HL-60 (cell line): ENCODE data around the gene AKAP6.

Experiments used
- DNase-seq, 2 experiments: peaks; one replicate each; pipeline ENCODE4 v3.0.0-alpha.2; 2010 to 2020; ENCODE audit warnings: low read depth in 1 of 2, low spot score in 1 of 2
- H3K27ac ChIP-seq: fragments of 250-450 bp; sonication (Bioruptor Pico); replicated peaks from 2 replicates; pipeline ENCODE4 v1.5.1; 2020; ENCODE audit warnings: mild to moderate bottlenecking, moderate library complexity
- H3K27me3 ChIP-seq: fragments of 250-450 bp; sonication (Bioruptor Pico); 2 replicates; pipeline ENCODE4 v1.5.1; 2021; ENCODE audit warnings: mild to moderate bottlenecking, moderate library complexity; ENCODE audit not compliant: insufficient read depth, poor library complexity, severe bottlenecking
- H3K4me3 ChIP-seq: replicated peaks from 2 replicates; pipeline ENCODE4 v1.5.1; 2011; ENCODE audit warnings: mild to moderate bottlenecking, control low read depth, low read length; ENCODE audit not compliant: insufficient read depth
- GABPA ChIP-seq: IDR thresholded peaks from 2 replicates; pipeline ENCODE4 v1.6.1; 2012; ENCODE audit warnings: low read depth
- POLR2AphosphoS5 ChIP-seq: IDR thresholded peaks from 2 replicates; pipeline ENCODE4 v1.6.1; 2012; ENCODE audit warnings: low read depth
- SPI1 ChIP-seq: IDR thresholded peaks from 2 replicates; pipeline ENCODE4 v1.6.1; 2012; ENCODE audit warnings: low read depth, mild to moderate bottlenecking, borderline replicate concordance
- TF ChIP-seq, protein P1 (sequence below): IDR thresholded peaks from one replicate; pipeline ENCODE4 v1.5.1; 2011; ENCODE audit warnings: low read length, control low read depth, inconsistent platforms; ENCODE audit not compliant: insufficient read depth
- TF ChIP-seq, protein P2 (sequence below): IDR thresholded peaks from 2 replicates; pipeline ENCODE4 v1.6.1; 2012; ENCODE audit warnings: low read depth; ENCODE audit not compliant: insufficient replicate concordance

Gene AKAP6

DNA sequence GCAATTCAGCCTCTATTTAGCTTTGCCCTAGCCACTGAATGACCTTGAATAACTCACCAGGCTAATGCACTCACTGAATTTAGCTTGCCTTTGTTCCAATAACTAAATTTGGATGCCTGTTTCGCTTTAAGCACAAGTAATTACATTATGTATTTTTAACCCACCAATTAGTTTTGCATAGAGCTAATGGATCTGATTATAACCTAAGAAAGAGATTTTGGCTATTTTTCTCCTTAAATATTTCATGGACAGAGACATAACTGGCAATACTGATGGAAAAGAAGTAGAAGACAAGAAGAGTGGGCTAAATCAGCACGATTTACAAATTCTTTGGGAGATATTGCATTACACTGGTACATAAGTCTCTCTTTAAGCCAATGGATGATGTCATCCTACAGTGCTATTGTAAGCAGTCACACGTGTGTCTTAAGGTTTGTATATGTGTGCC, 85.7 kb downstream of the AKAP6 start:
- H3K4me3 ChIP-seq: no peak overlapping the region
- no peak for DNase-seq
- H3K27me3 ChIP-seq: no peaks in the 10 kb centered on the region
- TF ChIP-seq, protein P1, sequence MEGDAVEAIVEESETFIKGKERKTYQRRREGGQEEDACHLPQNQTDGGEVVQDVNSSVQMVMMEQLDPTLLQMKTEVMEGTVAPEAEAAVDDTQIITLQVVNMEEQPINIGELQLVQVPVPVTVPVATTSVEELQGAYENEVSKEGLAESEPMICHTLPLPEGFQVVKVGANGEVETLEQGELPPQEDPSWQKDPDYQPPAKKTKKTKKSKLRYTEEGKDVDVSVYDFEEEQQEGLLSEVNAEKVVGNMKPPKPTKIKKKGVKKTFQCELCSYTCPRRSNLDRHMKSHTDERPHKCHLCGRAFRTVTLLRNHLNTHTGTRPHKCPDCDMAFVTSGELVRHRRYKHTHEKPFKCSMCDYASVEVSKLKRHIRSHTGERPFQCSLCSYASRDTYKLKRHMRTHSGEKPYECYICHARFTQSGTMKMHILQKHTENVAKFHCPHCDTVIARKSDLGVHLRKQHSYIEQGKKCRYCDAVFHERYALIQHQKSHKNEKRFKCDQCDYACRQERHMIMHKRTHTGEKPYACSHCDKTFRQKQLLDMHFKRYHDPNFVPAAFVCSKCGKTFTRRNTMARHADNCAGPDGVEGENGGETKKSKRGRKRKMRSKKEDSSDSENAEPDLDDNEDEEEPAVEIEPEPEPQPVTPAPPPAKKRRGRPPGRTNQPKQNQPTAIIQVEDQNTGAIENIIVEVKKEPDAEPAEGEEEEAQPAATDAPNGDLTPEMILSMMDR: no peak
- TF ChIP-seq GABPA (no peak), SPI1 (no peak), POLR2AphosphoS5 (no peak)
- TF ChIP-seq, protein P2, sequence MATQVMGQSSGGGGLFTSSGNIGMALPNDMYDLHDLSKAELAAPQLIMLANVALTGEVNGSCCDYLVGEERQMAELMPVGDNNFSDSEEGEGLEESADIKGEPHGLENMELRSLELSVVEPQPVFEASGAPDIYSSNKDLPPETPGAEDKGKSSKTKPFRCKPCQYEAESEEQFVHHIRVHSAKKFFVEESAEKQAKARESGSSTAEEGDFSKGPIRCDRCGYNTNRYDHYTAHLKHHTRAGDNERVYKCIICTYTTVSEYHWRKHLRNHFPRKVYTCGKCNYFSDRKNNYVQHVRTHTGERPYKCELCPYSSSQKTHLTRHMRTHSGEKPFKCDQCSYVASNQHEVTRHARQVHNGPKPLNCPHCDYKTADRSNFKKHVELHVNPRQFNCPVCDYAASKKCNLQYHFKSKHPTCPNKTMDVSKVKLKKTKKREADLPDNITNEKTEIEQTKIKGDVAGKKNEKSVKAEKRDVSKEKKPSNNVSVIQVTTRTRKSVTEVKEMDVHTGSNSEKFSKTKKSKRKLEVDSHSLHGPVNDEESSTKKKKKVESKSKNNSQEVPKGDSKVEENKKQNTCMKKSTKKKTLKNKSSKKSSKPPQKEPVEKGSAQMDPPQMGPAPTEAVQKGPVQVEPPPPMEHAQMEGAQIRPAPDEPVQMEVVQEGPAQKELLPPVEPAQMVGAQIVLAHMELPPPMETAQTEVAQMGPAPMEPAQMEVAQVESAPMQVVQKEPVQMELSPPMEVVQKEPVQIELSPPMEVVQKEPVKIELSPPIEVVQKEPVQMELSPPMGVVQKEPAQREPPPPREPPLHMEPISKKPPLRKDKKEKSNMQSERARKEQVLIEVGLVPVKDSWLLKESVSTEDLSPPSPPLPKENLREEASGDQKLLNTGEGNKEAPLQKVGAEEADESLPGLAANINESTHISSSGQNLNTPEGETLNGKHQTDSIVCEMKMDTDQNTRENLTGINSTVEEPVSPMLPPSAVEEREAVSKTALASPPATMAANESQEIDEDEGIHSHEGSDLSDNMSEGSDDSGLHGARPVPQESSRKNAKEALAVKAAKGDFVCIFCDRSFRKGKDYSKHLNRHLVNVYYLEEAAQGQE: no peak
- H3K27ac ChIP-seq: no peak overlapping the region

DNA sequence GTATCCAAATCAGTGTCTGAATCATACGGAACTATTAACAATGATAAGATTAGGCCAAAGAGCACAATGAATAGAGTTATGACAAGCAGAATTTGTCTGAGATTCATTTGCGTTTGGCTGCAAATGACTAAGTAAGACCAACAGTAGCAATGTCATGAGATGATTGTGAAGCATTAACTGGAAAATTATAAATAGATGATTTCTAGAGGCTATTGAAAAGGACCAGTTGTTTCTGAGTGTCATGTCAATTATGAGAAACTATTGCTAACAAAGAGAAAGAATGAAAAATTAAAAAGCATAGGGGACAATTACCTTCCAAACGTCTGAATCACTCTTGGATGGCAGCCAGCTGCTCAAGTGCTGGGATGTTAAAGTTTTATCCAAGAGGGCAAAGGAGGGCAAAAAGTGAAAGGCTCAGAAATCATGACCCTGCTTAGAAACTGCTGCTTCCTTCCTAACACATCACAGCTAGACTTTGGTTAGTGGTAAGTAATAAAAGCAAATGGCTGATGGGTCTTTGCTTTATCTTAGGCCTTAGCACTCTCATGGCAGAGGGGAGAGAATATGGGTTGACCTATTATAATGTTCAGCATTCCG, 89.0 kb downstream of the AKAP6 start:
- TF ChIP-seq POLR2AphosphoS5 (no peak), SPI1 (no peak), GABPA (no peak)
- TF ChIP-seq, protein P1: no peak
- TF ChIP-seq, protein P2: no peak
- Histone ChIP-seq H3K4me3 (no peak overlapping the region), H3K27ac (no peak overlapping the region), H3K27me3 (no peaks in the 10 kb centered on the region)
- no peak for DNase-seq

DNA sequence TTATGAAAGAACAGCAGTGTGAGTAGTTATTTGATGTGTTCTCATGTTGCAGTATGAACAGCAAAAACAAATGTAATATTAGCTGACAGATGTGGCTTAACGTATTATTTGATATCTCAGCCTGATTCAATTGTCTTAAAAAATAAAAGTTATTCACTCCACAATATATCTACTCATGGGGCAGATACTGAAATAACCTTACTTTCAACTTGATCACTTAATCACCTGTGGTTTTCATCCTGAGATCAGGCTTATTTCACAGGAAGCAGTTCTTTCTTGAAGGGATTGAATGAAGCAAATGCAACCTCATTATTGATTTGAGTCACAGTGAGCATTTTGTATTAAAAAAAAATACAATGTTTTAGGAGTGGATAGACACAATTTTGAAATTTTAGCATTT, 90.3 kb downstream of the AKAP6 start:
- no peak for DNase-seq
- Histone ChIP-seq H3K27ac (no peak overlapping the region), H3K4me3 (no peak overlapping the region), H3K27me3 (no peaks in the 10 kb centered on the region)
- TF ChIP-seq, protein P2: no peak
- TF ChIP-seq, protein P1: no peak
- TF ChIP-seq SPI1 (no peak), GABPA (no peak), POLR2AphosphoS5 (no peak)
